IPS-18c (cell line): ENCODE data around the gene DYNLT4.
A peak's percentile ranks its signal among the peaks of the same experiment; 100 is the strongest.
"Not testable (repeated sequence)": the region's sequence is repeated elsewhere in the genome, so short reads cannot be mapped to it uniquely, and the experiment has no call there.

ENCODE experiments used
- H3K4me3 ChIP-seq: 2 replicates; pipeline ENCODE4 v1.7.0; 2013; ENCODE audit warnings: low read depth, mild to moderate bottlenecking, low read length, moderate library complexity; ENCODE audit not compliant: insufficient read depth
- H3K9me3 ChIP-seq: one replicate; pipeline ENCODE4 v1.6.1; 2013; ENCODE audit warnings: mild to moderate bottlenecking, low read length, moderate library complexity; ENCODE audit not compliant: control insufficient read depth, insufficient read depth

DYNLT4 gene

GRCh38 chr1:44831516-44831915, 24.4 kb upstream of the DYNLT4 start:
- Histone ChIP-seq H3K4me3 (no peak overlapping the region), H3K9me3 (peaks cover 6% of the 10 kb centered on the region)

- Histone ChIP-seq H3K9me3 (peaks cover 6% of the 10 kb centered on the region), H3K4me3 (no peak overlapping the region)
These were observed 23.8 kb upstream of the DYNLT4 start for GRCh38 chr1:44830900-44831304.

GRCh38 chr1:44829506-44830384, 22.6 kb upstream of the DYNLT4 start:
- H3K9me3 ChIP-seq = peaks cover 6% of the 10 kb centered on the region
- no peak overlapping the region for H3K4me3 ChIP-seq

GRCh38 chr1:44828841-44829440, 21.8 kb upstream of the DYNLT4 start:
- Histone ChIP-seq H3K9me3 (peaks cover 6% of the 10 kb centered on the region), H3K4me3 (no peak overlapping the region)

GRCh38 chr1:44828003-44828651, 21.0 kb upstream of the DYNLT4 start:
- Histone ChIP-seq H3K4me3 (no peak overlapping the region), H3K9me3 (peaks cover 6% of the 10 kb centered on the region)

- H3K4me3 ChIP-seq = no peak overlapping the region
These were observed 20.2 kb upstream of the DYNLT4 start for GRCh38 chr1:44827197-44828002.

GRCh38 chr1:44826375-44827196, 19.4 kb upstream of the DYNLT4 start:
- H3K9me3 ChIP-seq = peaks cover 2% of the 10 kb centered on the region
- no peak overlapping the region for H3K4me3 ChIP-seq

More at GRCh38 chr1:44827197-44828002, 20.2 kb upstream of the DYNLT4 start:
- peaks cover 5% of the 10 kb centered on the region for H3K9me3 ChIP-seq

- not testable (repeated sequence) for H3K9me3 ChIP-seq
These were observed 17.2 kb upstream of the DYNLT4 start for GRCh38 chr1:44824392-44824791.

GRCh38 chr1:44822981-44823451, 15.9 kb upstream of the DYNLT4 start:
- H3K9me3 ChIP-seq = no peaks in the 10 kb centered on the region
- no peak overlapping the region for H3K4me3 ChIP-seq

More at GRCh38 chr1:44824392-44824791, 17.2 kb upstream of the DYNLT4 start:
- not testable (repeated sequence) for H3K4me3 ChIP-seq

- no peak overlapping the region for H3K4me3 ChIP-seq
These were observed 15.1 kb upstream of the DYNLT4 start for GRCh38 chr1:44822131-44822701.

GRCh38 chr1:44821240-44821715, 14.1 kb upstream of the DYNLT4 start:
- Histone ChIP-seq H3K9me3 (no peaks in the 10 kb centered on the region), H3K4me3 (no peak overlapping the region)

More at GRCh38 chr1:44822131-44822701, 15.1 kb upstream of the DYNLT4 start:
- no peaks in the 10 kb centered on the region for H3K9me3 ChIP-seq

- peak overlapping the region; percentile 58; the same call in 1 of the 2 replicates for H3K4me3 ChIP-seq
- H3K9me3 ChIP-seq = no peaks in the 10 kb centered on the region
These were observed 13.4 kb upstream of the DYNLT4 start for GRCh38 chr1:44820328-44821239.

- Histone ChIP-seq H3K9me3 (no peaks in the 10 kb centered on the region), H3K4me3 (peak overlapping the region; percentile 58; the same call in 1 of the 2 replicates)
These were observed 12.6 kb upstream of the DYNLT4 start for GRCh38 chr1:44819608-44820327.

- Histone ChIP-seq H3K9me3 (no peaks in the 10 kb centered on the region), H3K4me3 (peak overlapping the region; percentile 28; the same call in 1 of the 2 replicates)
These were observed 12.1 kb upstream of the DYNLT4 start for GRCh38 chr1:44819196-44819607.
